Duodenal mucosa (tissue), 2 donors: ENCODE measurements around the gene MYL10.

Source experiments
- H3K27ac ChIP-seq: one replicate; pipeline ENCODE4 v1.7.0; 2013; ENCODE audit warnings: low read depth, low read length
- H3K27me3 ChIP-seq, 2 donors: one replicate each; pipeline ENCODE4 v1.7.0; 2013; ENCODE audit warnings: low read length in 2 of 2, control low read depth in 1 of 2; ENCODE audit not compliant: insufficient read depth in 2 of 2, control insufficient read depth in 1 of 2
- H3K36me3 ChIP-seq, 2 donors: one replicate each; pipeline ENCODE4 v1.7.0; 2013; ENCODE audit warnings: low read length in 2 of 2, control low read depth in 1 of 2; ENCODE audit not compliant: insufficient read depth in 2 of 2, control insufficient read depth in 1 of 2
- H3K4me1 ChIP-seq, 2 donors: one replicate each; pipeline ENCODE4 v1.7.0; 2013; ENCODE audit warnings: low read length in 2 of 2, control low read depth in 1 of 2; ENCODE audit not compliant: insufficient read depth in 2 of 2, control insufficient read depth in 1 of 2
- H3K4me3 ChIP-seq, 2 donors: one replicate each; pipeline ENCODE4 v1.7.0; 2013; ENCODE audit warnings: low read length in 2 of 2, low read depth in 1 of 2
- H3K9ac ChIP-seq, 2 donors: one replicate each; pipeline ENCODE4 v1.7.0; 2013; ENCODE audit warnings: low read length in 2 of 2, low read depth in 1 of 2
- H3K9me3 ChIP-seq, 2 donors: one replicate each; pipeline ENCODE4 v1.7.0; 2013; ENCODE audit warnings: low read length in 2 of 2, control low read depth in 1 of 2; ENCODE audit not compliant: control insufficient read depth in 1 of 2

MYL10 gene

DNA sequence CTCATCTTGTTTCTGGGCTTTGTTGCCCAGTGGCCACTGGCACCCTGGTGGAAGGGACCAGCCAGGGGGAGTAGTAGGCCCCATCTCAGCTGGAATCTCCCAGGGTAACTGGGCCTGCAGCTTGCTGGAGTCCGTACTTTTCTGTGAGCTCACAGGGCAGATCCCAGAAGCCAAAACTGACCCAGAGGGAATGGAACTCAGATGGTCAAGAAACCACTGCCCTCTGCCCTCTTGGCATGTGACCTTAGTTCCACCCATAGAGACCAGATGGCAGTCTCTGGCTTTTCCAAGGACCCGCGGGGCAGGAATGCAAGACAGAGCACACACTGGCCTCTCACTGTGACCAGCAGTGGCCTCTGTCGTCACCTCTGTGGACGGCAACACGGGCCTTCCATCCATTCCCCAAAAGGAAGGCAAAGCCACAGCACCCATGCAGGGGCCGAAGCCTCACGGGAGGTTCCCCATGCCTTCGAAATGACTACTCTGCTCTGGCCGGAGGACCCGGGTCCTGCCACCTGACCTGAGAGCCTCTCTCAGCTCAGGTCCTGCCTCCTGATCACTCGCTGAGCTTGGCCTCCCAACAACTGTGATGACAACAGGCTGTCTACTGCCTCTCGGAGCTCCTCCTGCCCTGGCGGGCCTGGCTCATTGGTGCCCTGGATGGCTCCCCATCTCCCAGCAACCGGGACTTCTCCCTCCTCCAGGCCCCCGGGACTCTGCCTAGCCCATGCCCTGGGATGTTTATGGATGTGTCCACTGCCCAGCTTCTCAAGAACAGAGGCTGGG is 29.9 kb downstream of the MYL10 start:
- H3K27me3 ChIP-seq = no peaks in the 10 kb centered on the region
- no peaks in the 10 kb centered on the region for H3K36me3 ChIP-seq
- peaks cover 0 to 4% of the 10 kb centered on the region in 2 donors for H3K4me1 ChIP-seq
- no peak overlapping the region for H3K27ac ChIP-seq
- H3K4me3 ChIP-seq = no peak overlapping the region
- H3K9ac ChIP-seq = no peak overlapping the region
- H3K9me3 ChIP-seq = no peaks in the 10 kb centered on the region

DNA sequence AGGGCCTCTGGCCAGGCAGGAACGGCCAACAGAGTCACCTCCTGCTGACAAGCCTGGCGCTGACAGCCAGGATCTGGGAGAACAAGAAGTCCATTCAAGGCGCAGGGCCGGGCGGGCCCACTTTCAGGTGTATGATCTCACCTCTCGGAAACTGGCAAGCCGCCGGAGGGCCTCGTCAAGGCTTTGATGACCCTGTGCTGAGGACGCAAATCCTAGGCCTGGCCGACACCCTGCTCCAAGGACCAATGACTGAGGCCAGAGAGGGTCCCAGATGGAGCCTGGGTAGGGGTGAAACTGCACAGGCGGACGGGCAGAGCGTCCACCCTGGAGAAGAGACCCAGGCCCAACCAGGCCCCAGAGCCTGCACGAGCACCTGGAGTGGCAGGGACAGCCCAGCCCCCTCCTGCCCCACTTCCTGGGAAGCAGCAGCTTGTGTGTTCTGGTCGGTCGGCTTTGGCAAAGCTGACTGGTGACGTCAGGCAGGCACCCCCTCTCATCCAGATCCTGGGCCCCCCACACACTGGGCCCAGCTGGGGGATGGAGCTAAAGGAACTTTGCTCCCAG is 30.6 kb downstream of the MYL10 start:
- no peak overlapping the region for H3K4me3 ChIP-seq
- H3K9ac ChIP-seq = no peak overlapping the region
- no peaks in the 10 kb centered on the region for H3K36me3 ChIP-seq
- H3K4me1 ChIP-seq = peaks cover 0 to 4% of the 10 kb centered on the region in 2 donors
- H3K9me3 ChIP-seq = no peaks in the 10 kb centered on the region
- H3K27ac ChIP-seq = no peak overlapping the region
- no peaks in the 10 kb centered on the region for H3K27me3 ChIP-seq

DNA sequence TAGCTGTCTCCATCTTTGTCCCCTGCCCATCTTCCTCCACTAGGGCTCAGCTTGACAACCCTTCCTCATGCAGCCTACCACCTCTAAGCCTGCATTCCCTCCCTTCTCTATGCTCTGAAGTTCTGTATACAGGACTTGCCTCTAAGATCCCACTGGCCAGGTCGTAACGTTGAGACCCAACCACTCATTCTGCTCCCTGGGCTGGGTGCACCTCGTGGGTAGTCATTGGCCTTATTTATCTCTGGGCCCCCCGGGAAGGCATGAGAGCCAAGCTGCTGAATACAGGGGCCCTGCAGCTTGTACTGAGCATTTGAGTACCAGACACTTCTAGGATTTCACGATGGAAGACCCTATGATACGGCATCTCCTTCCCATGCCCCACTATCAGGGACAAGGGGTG is 31.2 kb downstream of the MYL10 start:
- H3K27ac ChIP-seq = no peak overlapping the region
- no peak overlapping the region for H3K4me3 ChIP-seq
- no peaks in the 10 kb centered on the region for H3K9me3 ChIP-seq
- H3K36me3 ChIP-seq = no peaks in the 10 kb centered on the region
- H3K9ac ChIP-seq = no peak overlapping the region
- peaks cover 0 to 4% of the 10 kb centered on the region in 2 donors for H3K4me1 ChIP-seq
- H3K27me3 ChIP-seq = no peaks in the 10 kb centered on the region

DNA sequence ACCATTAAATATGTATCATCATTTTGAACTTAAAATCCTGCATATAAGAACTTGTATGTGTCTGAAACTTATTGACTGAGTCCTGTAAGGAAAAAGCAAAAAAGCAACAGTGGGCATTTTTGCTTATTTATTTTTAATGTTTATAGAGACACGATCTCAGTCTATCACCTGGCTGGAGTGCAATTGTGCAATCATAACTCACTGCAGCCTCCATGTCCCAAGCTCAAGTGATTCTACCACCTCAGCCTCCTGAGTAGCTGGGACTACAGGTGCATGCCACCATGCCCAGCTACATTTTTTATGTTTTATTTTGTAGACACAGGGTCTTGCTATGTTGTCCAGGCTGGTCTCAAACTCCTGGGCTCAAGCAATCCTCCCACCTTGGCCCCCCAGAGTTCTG is 32.2 kb downstream of the MYL10 start:
- H3K9ac ChIP-seq = no peak overlapping the region
- H3K4me1 ChIP-seq = peaks cover 0 to 4% of the 10 kb centered on the region in 2 donors
- H3K27ac ChIP-seq = no peak overlapping the region
- no peaks in the 10 kb centered on the region for H3K27me3 ChIP-seq
- no peaks in the 10 kb centered on the region for H3K9me3 ChIP-seq
- no peak overlapping the region for H3K4me3 ChIP-seq
- H3K36me3 ChIP-seq = no peaks in the 10 kb centered on the region

DNA sequence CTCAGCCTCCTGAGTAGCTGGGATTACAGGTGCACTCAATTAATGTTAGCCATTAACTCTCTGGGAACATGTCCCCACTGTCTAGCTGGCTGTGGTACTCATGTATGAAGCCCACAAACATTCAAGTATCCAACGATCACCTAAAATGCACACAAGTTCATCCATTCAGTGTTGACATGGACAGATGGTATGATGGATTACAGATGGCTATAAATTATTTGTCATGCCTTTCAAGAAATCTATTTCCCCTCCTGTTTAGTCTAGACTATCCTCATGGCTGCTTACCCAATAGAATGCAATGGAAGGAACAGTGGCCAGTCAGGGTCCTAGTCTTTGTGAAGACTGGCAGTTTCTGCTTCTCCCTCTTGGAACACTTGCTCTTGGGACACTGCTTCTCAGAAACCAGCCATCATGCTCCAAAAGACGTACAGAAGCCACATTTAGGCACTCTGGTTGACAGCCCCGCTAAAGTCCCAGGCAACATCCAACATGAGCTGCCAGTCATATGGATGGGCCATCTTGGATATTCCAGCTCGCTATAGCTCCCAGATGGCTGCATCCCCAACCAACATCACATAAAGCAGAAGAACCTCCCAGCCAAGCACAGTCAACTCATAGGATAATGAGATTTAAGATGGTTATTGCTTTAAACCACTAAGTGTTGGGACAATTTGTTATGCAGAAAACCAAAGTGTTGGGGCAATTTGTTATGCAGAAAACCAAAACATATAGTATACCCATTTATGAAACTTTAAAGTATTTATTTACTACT is 33.1 kb downstream of the MYL10 start:
- H3K27ac ChIP-seq = no peak overlapping the region
- no peaks in the 10 kb centered on the region for H3K36me3 ChIP-seq
- H3K4me1 ChIP-seq = peaks cover 0 to 4% of the 10 kb centered on the region in 2 donors
- H3K4me3 ChIP-seq = no peak overlapping the region
- H3K9me3 ChIP-seq = no peaks in the 10 kb centered on the region
- H3K27me3 ChIP-seq = no peaks in the 10 kb centered on the region
- no peak overlapping the region for H3K9ac ChIP-seq

DNA sequence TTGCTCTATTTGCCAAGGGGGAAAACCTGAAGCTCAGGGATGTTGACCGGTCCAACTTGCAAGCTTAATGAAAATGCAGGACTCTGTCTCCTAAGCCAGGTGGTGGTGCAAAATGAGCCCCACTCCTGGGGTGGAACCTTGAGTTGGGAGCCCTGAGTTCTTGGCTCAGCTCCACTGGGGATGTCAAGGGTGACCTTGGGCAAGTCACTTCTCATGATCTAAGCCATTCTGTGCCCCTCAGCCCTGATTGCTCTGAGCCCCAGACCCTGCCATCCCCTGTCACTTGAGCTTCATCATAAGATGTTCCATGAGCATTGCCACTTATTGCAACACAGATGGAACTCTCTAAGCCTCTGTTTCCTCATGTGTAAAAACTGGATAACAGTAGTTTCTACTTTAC is 33.9 kb downstream of the MYL10 start:
- Histone ChIP-seq H3K36me3 (no peaks in the 10 kb centered on the region), H3K9me3 (no peaks in the 10 kb centered on the region), H3K27ac (no peak overlapping the region), H3K9ac (no peak overlapping the region), H3K4me1 (peaks cover 0 to 4% of the 10 kb centered on the region in 2 donors), H3K4me3 (no peak overlapping the region), H3K27me3 (no peaks in the 10 kb centered on the region)

DNA sequence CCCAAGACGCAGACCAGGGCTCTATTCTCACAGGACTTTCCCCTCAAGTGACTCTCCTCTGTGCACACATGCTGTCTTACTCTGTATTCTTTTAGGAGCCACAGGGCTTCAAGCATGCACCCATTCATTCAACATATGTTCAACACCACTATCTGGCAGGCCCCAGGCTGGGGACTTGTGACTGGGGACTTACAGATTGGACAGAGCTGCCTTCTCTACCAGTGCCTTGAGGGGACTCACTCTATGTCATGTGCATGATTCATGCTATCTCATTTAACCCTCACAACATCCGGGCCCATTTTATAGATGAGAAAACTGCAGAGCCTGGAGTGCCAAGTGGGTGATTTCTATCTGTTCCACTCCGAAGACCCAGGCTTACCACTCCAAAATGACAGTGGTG is 34.3 kb downstream of the MYL10 start:
- no peak overlapping the region for H3K9ac ChIP-seq
- no peaks in the 10 kb centered on the region for H3K9me3 ChIP-seq

DNA sequence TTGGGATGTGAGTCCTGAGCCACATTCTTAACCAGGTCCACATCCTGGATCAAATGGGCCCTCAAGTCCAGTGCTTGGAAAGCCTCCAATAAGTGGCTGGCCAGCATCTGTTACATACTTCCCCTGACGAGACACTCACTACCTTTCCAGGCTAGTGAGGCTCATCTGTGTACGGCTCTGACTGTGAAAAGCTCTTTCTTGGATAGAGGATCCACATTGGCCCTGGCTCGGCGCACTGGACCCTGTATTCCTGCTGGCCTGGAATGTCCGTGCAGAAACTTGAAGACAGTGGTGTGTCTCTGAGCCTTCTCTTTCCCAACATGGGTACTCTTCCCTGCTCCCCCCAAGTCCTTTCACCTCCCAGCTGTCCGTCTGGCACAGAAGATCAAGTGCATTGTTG is 35.5 kb downstream of the MYL10 start:
- Histone ChIP-seq H3K27me3 (no peaks in the 10 kb centered on the region), H3K4me3 (no peak overlapping the region), H3K9ac (no peak overlapping the region), H3K9me3 (no peaks in the 10 kb centered on the region), H3K36me3 (no peaks in the 10 kb centered on the region), H3K27ac (no peak overlapping the region), H3K4me1 (peaks cover 0 to 4% of the 10 kb centered on the region in 2 donors)

More for the DNA sequence above, 34.3 kb downstream of the MYL10 start:
- no peak overlapping the region for H3K27ac ChIP-seq
- H3K36me3 ChIP-seq = no peaks in the 10 kb centered on the region
- H3K4me3 ChIP-seq = no peak overlapping the region
- peaks cover 0 to 4% of the 10 kb centered on the region in 2 donors for H3K4me1 ChIP-seq
- no peaks in the 10 kb centered on the region for H3K27me3 ChIP-seq

DNA sequence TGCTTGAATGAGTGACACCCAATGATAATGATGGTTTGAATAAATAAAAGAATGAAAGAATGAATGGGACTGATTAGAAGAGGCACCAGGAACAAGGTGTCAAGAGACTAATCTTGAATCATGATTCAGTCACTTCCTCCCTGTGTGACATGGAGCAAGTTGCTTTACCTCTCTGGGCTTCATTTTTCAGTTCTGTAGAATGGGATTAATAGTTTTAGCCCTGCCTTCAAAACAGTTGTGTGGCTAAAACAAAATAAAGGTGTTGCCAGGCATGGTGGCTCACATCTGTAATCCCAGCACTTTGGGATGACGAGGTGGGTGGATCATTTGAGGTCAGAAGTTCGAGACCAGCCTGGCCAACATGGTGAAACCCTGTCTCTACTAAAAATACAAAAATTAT is 37.6 kb downstream of the MYL10 start:
- no peaks in the 10 kb centered on the region for H3K27me3 ChIP-seq
- H3K27ac ChIP-seq = no peak overlapping the region
- no peaks in the 10 kb centered on the region for H3K9me3 ChIP-seq
- H3K9ac ChIP-seq = no peak overlapping the region
- H3K4me3 ChIP-seq = no peak overlapping the region
- peaks cover 4% of the 10 kb centered on the region in 2 donors for H3K4me1 ChIP-seq
- no peaks in the 10 kb centered on the region for H3K36me3 ChIP-seq
